ENCODE results near the gene COLEC12.

The COLEC12 gene

GRCh38 chr18:435940-436339 is 64.6 kb downstream of the COLEC12 start:
- no peak for DNase-seq (ENCODE audit: low read depth)

- DNase-seq (ENCODE audit: low read depth): no peak
Observed at GRCh38 chr18:434410-434809, 66.1 kb downstream of the COLEC12 start.

GRCh38 chr18:433960-434359 is 66.5 kb downstream of the COLEC12 start:
- DNase-seq (ENCODE audit: low read depth): no peak

GRCh38 chr18:433298-433697 is 67.2 kb downstream of the COLEC12 start:
- no peak for DNase-seq (ENCODE audit: low read depth)

DNA sequence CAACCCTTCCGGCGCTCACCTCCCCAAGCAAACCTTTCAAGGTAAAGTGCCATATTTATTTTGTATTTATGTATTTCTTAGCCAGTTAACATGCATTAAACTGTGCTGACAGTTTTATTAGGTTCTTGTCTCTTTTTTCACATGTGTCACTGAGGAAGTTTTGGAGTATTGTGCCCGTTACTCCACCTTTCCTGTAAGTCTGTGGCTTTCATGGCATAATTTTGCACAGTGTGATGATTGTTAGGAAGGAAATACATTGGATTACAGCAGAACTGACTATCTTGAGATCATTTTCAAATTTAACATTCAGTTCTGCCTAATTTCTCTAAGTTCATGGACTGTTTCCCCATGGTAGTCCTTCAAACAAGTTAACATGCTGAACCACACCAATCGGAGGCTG is 67.7 kb downstream of the COLEC12 start:
- no peak for DNase-seq (ENCODE audit: low read depth)

DNA sequence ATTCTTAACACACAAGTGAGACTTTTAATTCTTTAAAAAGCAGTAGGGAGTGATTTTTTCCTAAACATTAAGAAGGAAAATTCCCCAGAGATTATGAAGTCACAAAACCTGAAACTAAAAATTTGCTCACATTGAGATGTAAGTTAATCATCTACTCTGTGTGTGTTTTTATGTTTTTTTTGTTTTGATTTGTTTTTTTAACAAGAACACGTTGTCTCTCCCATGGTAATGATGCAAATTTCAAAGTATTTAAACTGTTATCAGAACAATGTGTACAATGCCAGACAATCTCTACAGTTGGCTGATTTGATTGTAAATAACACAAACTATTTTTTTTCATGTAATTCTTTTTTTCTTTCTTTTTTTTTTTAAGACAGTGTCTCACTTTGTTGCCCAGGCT is 71.5 kb downstream of the COLEC12 start:
- no peak for DNase-seq (ENCODE audit: low read depth)

GRCh38 chr18:427005-427404 is 73.5 kb downstream of the COLEC12 start:
- DNase-seq (ENCODE audit: low read depth): no peak

- no peak for DNase-seq (ENCODE audit: low read depth)
Observed at GRCh38 chr18:425106-425745, 75.3 kb downstream of the COLEC12 start.

DNA sequence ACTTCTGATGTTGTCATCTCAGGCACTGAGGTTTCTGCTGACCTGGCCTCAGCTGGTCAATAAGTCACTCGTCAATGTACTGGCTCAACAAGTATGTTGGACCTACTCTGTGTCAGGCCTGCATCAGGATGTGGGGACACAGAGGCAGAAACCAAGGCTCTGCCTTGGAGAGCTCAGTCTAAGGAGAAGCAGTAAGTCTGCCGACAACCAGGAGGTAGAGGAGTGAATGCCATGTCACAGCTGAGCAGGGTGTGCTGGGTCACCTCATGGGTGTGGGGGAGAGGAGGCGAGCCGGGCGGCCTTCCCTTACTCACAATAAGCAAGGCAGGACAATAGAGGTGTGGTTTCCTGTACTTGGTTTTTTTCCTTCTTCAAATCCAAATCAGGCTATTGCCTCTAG is 75.8 kb downstream of the COLEC12 start:
- no peak for DNase-seq (ENCODE audit: low read depth)

DNA sequence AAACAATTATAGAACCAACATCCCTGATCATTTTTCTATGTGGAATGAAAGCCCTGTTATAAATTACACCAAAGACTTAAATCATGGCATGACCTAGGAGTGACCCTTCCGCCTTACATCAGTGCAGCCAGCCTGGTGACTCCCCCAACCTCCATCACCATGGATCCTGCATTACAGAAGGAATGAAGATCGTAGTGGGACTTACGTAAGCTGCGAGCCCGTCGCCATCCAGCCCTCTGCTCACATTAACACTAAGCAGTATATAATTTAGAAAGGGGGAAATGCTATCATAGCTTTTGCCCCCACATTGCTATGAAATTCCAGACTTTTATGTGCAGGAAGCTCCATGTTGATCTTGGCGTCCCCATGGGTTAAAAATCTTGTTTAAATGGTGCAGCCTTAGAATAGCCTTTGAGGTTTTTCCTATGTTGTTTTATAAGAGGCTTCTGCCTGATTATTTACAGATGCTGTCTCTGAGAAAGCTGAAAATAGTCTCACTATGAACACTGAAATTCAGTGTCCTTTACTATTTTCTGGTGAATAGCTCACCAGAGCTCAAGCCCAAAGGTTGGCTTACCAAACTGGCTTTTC is 76.3 kb downstream of the COLEC12 start:
- peak; percentile 84 for DNase-seq (ENCODE audit: low read depth)

GRCh38 chr18:422966-423365 is 77.5 kb downstream of the COLEC12 start:
- DNase-seq (ENCODE audit: low read depth): no peak

DNA sequence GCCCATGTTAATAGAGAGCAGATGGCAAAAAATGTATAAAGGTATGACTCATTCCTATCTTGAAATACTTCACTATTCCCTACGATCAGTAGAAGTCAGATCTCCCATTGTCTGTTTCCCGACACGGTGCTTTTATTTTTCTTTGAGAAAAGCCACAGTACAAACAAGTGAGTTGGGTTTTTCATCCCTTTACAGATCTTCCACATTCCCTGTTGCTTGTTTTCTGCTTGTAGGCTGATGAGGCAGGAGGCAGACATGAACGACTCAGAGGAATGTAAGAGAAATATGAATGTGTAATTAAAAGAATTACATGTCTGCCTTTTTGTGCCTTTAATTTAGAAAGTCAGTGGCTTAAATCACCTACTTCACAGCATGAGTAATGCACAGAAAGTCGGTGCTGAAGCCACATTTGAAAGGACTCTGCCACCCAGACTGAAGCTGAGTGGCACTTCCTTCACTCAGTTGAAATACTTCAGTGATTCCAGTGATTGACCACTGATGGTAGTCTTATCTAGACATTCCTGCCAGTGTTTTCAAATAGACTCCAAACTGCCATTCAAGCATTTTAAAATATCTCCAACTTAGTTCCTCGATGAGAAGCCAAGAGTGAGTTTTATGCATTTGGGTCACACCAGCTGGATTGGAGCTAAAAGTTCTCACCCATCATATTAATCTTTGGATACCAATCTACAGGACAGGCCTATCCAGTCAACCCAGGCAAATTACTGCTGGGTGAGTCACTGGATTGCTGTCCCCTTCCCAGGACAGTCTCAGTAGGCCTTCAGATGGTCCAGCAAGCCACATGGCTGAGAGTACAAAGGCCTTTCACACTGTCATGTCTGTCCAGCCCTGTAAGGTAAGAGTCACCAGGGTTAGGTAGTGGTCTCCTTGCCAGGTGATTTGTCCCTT is 79.0 kb downstream of the COLEC12 start:
- DNase-seq (ENCODE audit: low read depth): no peak

DNA sequence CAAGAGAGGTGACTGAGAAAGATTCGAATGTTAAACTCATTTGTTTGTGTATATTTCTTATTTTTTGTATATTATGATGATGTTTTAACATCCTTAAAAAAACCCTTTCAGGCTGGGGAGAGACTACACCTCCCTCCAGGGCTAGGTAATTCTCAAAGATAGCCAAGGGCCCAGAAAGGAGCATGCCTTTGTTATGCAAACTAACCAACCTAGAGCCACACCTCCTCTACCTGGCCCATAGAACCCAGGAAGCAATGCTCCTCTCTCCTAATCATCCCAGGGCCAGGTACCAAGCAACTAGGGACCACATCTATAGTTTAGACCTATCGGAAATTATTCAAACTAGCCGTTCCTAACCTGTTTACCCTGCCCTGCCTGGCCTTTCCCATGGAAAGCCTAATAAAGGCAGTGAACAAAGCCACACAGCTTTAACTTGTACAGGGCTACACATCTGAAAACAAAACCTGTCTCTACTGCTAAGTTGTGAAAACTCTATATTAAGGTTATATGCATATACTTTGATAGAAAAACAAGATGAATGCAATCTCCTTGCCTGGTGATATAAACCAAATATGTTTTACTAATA is 79.7 kb downstream of the COLEC12 start:
- no peak for DNase-seq (ENCODE audit: low read depth)

DNA sequence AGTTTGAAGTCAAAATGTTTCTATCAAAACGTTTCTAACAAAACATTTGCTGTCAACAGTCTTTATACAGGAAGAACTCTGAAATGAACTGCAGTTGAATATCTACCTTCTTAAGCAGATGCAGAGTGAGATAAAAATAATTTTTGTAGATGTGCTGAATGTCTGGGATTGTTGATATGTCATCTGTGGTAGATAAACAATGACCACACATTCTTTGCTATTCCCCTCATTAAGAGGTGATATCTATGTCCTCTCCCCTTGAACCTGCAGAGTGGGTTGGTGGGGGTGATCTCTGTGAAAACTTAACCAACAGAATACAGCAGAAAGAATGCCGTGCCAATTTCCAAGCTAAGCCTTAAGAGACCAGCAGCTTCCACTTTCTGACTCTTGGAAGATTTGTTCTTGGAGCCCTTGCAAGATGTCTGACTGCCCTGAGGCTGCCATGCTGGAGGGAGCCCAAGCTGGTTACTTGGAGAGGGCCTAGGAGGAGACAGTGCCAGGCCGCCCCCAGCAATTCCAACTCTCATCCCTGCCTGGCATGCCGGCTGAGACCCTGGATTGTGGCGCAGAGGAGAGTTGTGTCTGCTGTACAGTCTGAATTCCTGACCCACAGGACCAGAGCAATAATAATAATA is 80.8 kb downstream of the COLEC12 start:
- no peak for DNase-seq (ENCODE audit: low read depth)

- DNase-seq (ENCODE audit: low read depth): no peak
Observed at GRCh38 chr18:417495-417894, 83.0 kb downstream of the COLEC12 start.

DNA sequence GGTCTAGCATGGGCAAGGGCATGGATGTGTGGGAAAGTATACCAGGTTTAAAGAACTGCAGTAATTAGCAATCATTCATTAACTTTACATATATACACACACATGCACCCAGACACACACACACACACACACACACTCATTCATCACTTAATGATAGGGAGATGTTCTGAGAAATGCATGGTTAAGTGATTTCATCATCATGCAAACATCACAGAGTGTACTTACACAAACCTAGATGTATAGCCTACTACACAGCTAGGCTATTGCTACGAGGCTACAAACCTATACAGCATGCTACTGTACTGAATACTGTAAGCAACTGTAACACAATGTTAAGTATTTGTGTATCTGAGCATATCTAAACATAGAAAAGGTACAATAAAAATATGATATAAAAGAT is 83.6 kb downstream of the COLEC12 start:
- no peak for DNase-seq (ENCODE audit: low read depth)

DNA sequence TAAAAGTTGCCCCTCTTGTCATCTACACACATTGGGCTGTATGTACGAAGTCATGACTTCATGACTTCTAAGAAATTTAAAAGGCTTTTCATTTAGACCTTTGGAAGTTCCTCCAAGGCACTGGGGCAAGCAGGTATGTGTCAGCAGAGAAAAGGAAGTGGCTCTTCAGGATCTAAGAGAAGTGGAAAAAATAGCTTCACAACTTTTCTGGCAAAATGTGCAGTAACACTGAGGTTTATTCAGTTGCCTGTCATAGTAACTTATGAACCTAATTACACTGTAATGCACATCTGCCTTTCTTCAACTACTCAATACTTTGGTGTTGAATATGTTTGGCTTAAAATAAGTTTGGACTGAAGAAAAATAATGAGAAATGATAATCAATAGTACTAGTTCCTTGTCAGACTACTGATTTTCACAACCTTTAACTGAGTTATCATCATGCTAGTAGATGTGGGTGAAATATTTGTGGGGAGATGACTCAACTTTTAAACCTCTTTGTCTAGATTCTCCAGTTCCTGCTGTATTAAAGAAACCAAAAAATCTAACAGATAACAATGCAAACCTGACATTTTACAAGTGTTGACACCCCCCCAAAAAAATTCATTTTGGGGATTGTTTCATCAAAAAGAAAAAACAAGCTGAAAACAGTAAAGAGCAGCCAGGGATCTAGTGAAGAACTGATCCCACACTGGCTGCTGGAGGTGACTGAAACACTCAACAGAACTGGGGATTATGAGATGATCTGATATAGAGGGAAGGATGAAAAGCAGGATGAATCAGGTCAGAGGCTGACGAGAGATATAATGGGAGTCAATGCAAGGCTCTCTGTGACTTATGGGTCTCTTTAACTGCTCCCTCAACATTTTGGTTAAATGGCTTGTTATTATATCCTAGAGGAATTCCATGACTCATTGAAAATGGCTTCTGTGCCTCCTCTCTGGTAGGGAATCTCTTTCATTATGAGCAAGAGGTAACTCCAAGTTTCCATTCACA is 84.6 kb downstream of the COLEC12 start:
- DNase-seq (ENCODE audit: low read depth): no peak

DNA sequence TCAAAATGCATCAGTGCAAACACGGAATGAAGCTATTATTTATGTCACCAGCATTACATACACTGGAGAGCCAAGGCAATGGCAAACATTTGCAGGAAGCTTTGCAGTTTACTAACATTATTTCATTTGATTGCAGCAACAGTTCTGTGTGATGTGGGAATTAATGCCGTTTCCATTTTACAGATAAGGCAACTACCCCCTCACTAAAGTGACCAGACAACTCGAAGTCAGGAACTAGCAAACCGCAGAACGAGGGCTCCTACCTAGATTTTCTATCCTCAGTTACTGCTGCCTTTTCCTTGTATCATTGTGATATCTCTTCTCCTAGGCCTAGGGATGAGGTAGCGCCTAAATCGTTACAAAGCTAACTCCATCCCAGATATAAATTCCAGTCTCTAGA is 85.5 kb downstream of the COLEC12 start:
- DNase-seq (ENCODE audit: low read depth): no peak

DNA sequence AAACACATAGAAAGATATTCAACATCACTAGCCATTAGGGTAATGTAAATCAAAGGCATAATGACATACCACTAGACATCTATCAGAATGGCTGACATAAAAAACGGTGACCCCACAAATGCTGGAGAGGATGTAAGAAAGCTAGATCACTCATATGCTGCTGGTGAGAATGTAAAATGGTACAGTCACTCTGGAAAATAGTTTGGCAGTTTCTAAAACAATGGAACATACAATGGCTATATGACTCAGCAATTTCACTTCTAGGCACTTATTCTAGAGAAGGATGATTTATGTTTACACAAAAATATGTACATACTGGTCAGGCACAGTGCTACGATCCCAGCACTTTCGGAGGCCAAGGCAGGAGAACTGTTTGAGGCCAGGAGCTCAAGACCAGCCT is 87.3 kb downstream of the COLEC12 start:
- no peak for DNase-seq (ENCODE audit: low read depth)

- DNase-seq (ENCODE audit: low read depth): no peak
Observed at GRCh38 chr18:410047-410455, 90.5 kb downstream of the COLEC12 start.

DNA sequence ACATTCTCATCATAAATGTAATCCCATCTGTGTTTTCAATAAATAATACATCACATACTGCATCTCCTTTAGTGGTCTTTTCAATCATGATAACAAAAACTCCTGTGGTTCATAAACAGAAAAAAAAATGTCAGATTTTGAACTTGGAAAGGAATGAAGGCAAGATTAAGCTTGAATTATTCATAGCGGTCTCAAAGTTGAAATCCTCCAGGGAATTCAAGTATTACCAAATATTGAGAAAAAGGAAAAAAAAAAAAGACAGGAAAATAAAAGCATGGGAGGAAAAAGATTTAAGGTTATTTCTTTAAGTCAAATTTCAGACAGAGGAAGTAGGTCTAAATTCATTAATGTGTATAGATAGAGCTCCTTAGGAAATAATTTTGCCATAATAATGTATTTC is 92.1 kb downstream of the COLEC12 start:
- no peak for DNase-seq (ENCODE audit: low read depth)
